GM21528 (cell line): Measurements from ENCODE around the gene CACNA1F.

Experiments used
- ATAC-seq: cut with Tn5 transposase; IDR thresholded peaks from one replicate; pipeline ENCODE4 v1.9.1; 2021; ENCODE audit warnings: mild to moderate bottlenecking, moderate library complexity; ENCODE audit not compliant: unreplicated experiment, low FRiP score

The CACNA1F gene

GRCh38 chrX:49257846-49258748 is 25.0 kb upstream of the CACNA1F start:
- no peak for ATAC-seq

- no peak for ATAC-seq
Observed at GRCh38 chrX:49257074-49257790, 24.1 kb upstream of the CACNA1F start.

GRCh38 chrX:49256268-49256995 is 23.3 kb upstream of the CACNA1F start:
- ATAC-seq, result no peak

GRCh38 chrX:49254639-49255038 is 21.5 kb upstream of the CACNA1F start:
- no peak for ATAC-seq

GRCh38 chrX:49251325-49251724 is 18.2 kb upstream of the CACNA1F start:
- no peak for ATAC-seq

GRCh38 chrX:49250578-49250977 is 17.4 kb upstream of the CACNA1F start:
- no peak for ATAC-seq

- ATAC-seq, result no peak
Observed at GRCh38 chrX:49250066-49250465, 16.9 kb upstream of the CACNA1F start.

GRCh38 chrX:49249616-49250015 is 16.5 kb upstream of the CACNA1F start:
- no peak for ATAC-seq

GRCh38 chrX:49249071-49249470 is 15.9 kb upstream of the CACNA1F start:
- ATAC-seq, result no peak

GRCh38 chrX:49247916-49248811 is 15.0 kb upstream of the CACNA1F start:
- no peak for ATAC-seq

GRCh38 chrX:49247346-49247745 is 14.2 kb upstream of the CACNA1F start:
- ATAC-seq, result no peak

GRCh38 chrX:49246541-49246940 is 13.4 kb upstream of the CACNA1F start:
- no peak for ATAC-seq

GRCh38 chrX:49244207-49244606 is 11.1 kb upstream of the CACNA1F start:
- no peak for ATAC-seq

- ATAC-seq, result no peak
Observed at GRCh38 chrX:49243166-49243565, 10.0 kb upstream of the CACNA1F start.

- ATAC-seq, result no peak
Observed at GRCh38 chrX:49242545-49243066, 9.5 kb upstream of the CACNA1F start.

- ATAC-seq, result no peak
Observed at GRCh38 chrX:49238735-49239134, 5.6 kb upstream of the CACNA1F start.

GRCh38 chrX:49237060-49237459 is 3.9 kb upstream of the CACNA1F start:
- no peak for ATAC-seq

- no peak for ATAC-seq
Observed at GRCh38 chrX:49233887-49234555, 881 bp upstream of the CACNA1F start.

GRCh38 chrX:49232525-49232924 is 615 bp downstream of the CACNA1F start:
- no peak for ATAC-seq
